Measurements from ENCODE around the gene GMPPB. TPM values are rescaled to one million over a fixed set of nuclear protein-coding genes. Genes with fewer than 3 reads are reported as not detected.

GMPPB gene
- total and polyA plus RNA-seq, 12 donors: 8.7 to 48.8 (median 12.9) TPM

DNA sequence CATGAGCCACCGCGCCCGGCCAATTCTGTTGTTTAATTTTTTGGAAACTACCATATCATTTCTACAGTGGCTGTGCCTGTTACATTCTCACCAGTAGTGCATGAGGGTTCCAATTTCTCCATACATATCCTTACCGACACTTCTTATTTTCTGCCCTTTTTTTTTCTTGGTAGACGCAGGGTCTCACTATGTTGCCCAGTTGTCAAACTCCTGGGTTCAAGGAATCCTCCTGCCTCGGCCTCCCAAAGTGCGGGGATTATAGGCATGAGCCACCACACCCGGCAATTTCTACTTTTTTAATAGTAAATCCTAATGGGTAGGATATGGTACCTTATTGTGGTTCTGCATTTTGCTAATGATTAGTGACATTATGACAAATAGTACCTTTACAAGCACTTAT, 13.9 kb downstream of the GMPPB start:
- Histone ChIP-seq H3K9me3 (no peaks in the 10 kb centered on the region), H3K4me1 (no peaks in the 10 kb centered on the region), H3K27me3 (no peaks in the 10 kb centered on the region), H3K27ac (no peak overlapping the region), H3K4me3 (no peak overlapping the region), H3K36me3 (peaks cover 0 to 82% (median 17%) of the 10 kb centered on the region in 9 donors)
- no peak for TF ChIP-seq CTCF (IDR thresholded peaks at IDR 0.05)
- ATAC-seq (no peak), DNase-seq (no peak)
- intact Hi-C loops (cut with DNase I): loop anchor here in 5 of 10 donors (10.0 kb wide), 3 partner anchors 135 to 205 kb away; partner anchors contain the start of gene MST1R (in 3 of the 5)
- 91 to 97% methylated on average over 8 of the region's 8 CpGs for WGBS, 2 donors

- H3K4me3 ChIP-seq: no peak overlapping the region
- WGBS, 2 donors: 68 to 77% methylated on average over 4 of the region's 4 CpGs
- TF ChIP-seq CTCF (IDR thresholded peaks at IDR 0.05): no peak
- H3K27me3 ChIP-seq: no peaks in the 10 kb centered on the region
- ATAC-seq: no peak
- peaks cover 0 to 80% (median 19%) of the 10 kb centered on the region in 9 donors for H3K36me3 ChIP-seq
- intact Hi-C loops (cut with DNase I): loop anchor here in 5 of 10 donors (10.0 kb wide), 3 partner anchors 138 to 208 kb away; partner anchors contain the start of gene MST1R (in 3 of the 5)
- H3K27ac ChIP-seq: no peak overlapping the region
- H3K9me3 ChIP-seq: no peaks in the 10 kb centered on the region
- H3K4me1 ChIP-seq: peaks cover 0 to 5% (median 0%) of the 10 kb centered on the region in 9 donors
- DNase-seq: no peak
Observed at GRCh38 chr3:49707113-49707480, 16.7 kb downstream of the GMPPB start.

- 81 to 83% methylated on average over 9 of the region's 9 CpGs for WGBS, 2 donors
- H3K27ac ChIP-seq: no peak overlapping the region
- no peak for TF ChIP-seq CTCF (IDR thresholded peaks at IDR 0.05)
- H3K4me1 ChIP-seq: peaks cover 0 to 5% (median 0%) of the 10 kb centered on the region in 9 donors
- DNase-seq (no peak), ATAC-seq (no peak)
- peaks cover 0 to 82% (median 24%) of the 10 kb centered on the region in 9 donors for H3K36me3 ChIP-seq
- no peaks in the 10 kb centered on the region for H3K27me3 ChIP-seq
- no peak overlapping the region for H3K4me3 ChIP-seq
- intact Hi-C loops (cut with DNase I): loop anchor here in 5 of 10 donors (10.0 kb wide), 3 partner anchors 138 to 208 kb away; partner anchors contain the start of gene MST1R (in 3 of the 5)
- no peaks in the 10 kb centered on the region for H3K9me3 ChIP-seq
Observed at GRCh38 chr3:49706456-49707112, 17.2 kb downstream of the GMPPB start.

DNA sequence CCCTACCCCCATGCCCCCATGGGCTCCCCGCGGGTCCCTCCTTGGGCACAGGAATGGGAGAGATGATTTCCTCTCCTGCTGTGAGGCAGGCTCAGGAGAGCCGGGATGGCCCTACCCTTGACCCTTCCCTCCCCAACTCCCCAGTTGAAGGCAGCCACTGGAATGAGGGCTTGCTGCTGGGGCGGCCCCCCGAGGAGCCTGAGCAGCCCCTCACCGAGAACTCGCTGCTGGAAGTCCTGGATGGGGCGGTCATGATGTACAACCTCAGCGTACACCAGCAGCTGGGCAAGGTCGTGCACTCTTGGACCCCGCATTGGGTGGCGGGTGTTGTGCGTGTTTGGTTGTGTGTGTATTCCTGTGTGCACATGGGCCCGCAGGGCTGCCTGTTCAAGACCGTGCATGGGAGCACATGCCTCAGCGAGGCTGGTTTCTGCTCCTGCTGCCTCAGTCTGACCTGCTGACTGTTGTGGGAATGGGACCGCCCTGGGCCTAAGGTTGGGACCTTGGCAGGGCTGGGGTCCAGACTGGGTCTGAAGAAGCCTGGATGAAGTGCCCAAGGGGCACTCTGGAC, 18.3 kb downstream of the GMPPB start:
- intact Hi-C loops (cut with DNase I): loop anchor here in 5 of 10 donors (10.0 kb wide), 3 partner anchors 139 to 209 kb away; partner anchors contain the start of gene MST1R (in 3 of the 5)
- ATAC-seq: no peak
- Histone ChIP-seq H3K4me1 (peaks cover 0 to 5% (median 0%) of the 10 kb centered on the region in 9 donors), H3K4me3 (no peak overlapping the region), H3K9me3 (no peaks in the 10 kb centered on the region), H3K36me3 (peaks cover 0 to 83% (median 25%) of the 10 kb centered on the region in 9 donors), H3K27ac (no peak overlapping the region), H3K27me3 (no peaks in the 10 kb centered on the region)
- 94 to 96% methylated on average over 17 of the region's 17 CpGs for WGBS, 2 donors
- no peak for TF ChIP-seq CTCF (IDR thresholded peaks at IDR 0.05)
- no peak for DNase-seq
